OCI-LY7 (cell line): ENCODE data around the gene PGK1. TPM values are rescaled to one million over a fixed set of nuclear protein-coding genes. Genes with fewer than 3 reads are reported as not detected.
"Not testable (repeated sequence)": the region's sequence is repeated elsewhere in the genome, so short reads cannot be mapped to it uniquely, and the experiment has no call there.

Source experiments
- BruUV-seq: library from RNA; stranded (reverse); fragments of 400-500 nt; replicated peaks from 2 replicates; lab custom pipeline; 2021; lab: Mats Ljungman, UMichigan
- CTCF ChIA-PET: fragments of 300-600 bp; sonication (Branson Sonifier 250); formaldehyde crosslinking; loops from one replicate; lab custom pipeline; 2022; ENCODE audit warnings: antibody characterized with exemption; ENCODE audit not compliant: unreplicated experiment; lab: Charles Lee
- POLR2A ChIA-PET: fragments of 300-600 bp; sonication (Branson Sonifier 250); formaldehyde crosslinking; loops from one replicate; lab custom pipeline; 2022; ENCODE audit warnings: antibody characterized with exemption; lab: Charles Lee
- DNase-seq: peaks from one replicate; pipeline ENCODE4 v3.0.0-alpha.2; 2015; ENCODE audit warnings: low spot score
- H2AFZ ChIP-seq: fragments of 200-600 bp; sonication (generic), shearing (Covaris generic); 2 replicates; pipeline ENCODE4 v1.6.1; 2014; ENCODE audit warnings: mild to moderate bottlenecking, antibody characterized with exemption, low read length, moderate library complexity
- H3K27ac ChIP-seq: fragments of 200-600 bp; sonication (generic); 2 replicates; pipeline ENCODE4 v1.5.1; 2014; ENCODE audit warnings: mixed run types, low read depth, mild to moderate bottlenecking, moderate library complexity, low read length, inconsistent platforms; ENCODE audit not compliant: poor library complexity, severe bottlenecking
- H3K36me3 ChIP-seq: fragments of 200-600 bp; sonication (generic); 2 replicates; pipeline ENCODE4 v1.6.1; 2014; ENCODE audit warnings: mild to moderate bottlenecking, antibody characterized with exemption, low read length, moderate library complexity, mixed read lengths; ENCODE audit not compliant: insufficient read depth
- H3K4me1 ChIP-seq: fragments of 200-600 bp; sonication (generic); 2 replicates; pipeline ENCODE4 v1.5.1; 2014; ENCODE audit warnings: mild to moderate bottlenecking, low read length; ENCODE audit not compliant: insufficient read depth, poor library complexity, severe bottlenecking
- H3K4me2 ChIP-seq: fragments of 200-600 bp; sonication (generic); 2 replicates; pipeline ENCODE4 v1.6.1; 2014; ENCODE audit warnings: mild to moderate bottlenecking, low read length
- H3K4me3 ChIP-seq: fragments of 200-600 bp; sonication (generic); 2 replicates; pipeline ENCODE4 v1.5.1; 2014; ENCODE audit warnings: mild to moderate bottlenecking, low read depth, low read length; ENCODE audit not compliant: poor library complexity, severe bottlenecking
- H3K79me2 ChIP-seq: fragments of 200-600 bp; sonication (generic); 2 replicates; pipeline ENCODE4 v1.6.1; 2016; ENCODE audit warnings: low read depth, mild to moderate bottlenecking, low read length, moderate library complexity, mixed read lengths; ENCODE audit not compliant: insufficient read depth
- H3K9me2 ChIP-seq: fragments of 200-600 bp; sonication (generic); 2 replicates; pipeline ENCODE4 v1.6.1; 2016; ENCODE audit warnings: mild to moderate bottlenecking, low read length, mixed read lengths; ENCODE audit not compliant: insufficient read depth
- H3K9me3 ChIP-seq: fragments of 200-600 bp; sonication (generic); 2 replicates; pipeline ENCODE4 v1.6.1; 2014; ENCODE audit warnings: mild to moderate bottlenecking, mixed run types, low read length, mixed read lengths
- H4K20me1 ChIP-seq: fragments of 200-600 bp; sonication (generic); 2 replicates; pipeline ENCODE4 v1.6.1; 2014; ENCODE audit warnings: mild to moderate bottlenecking, antibody characterized with exemption, low read length, moderate library complexity, mixed read lengths; ENCODE audit not compliant: insufficient read depth
- CTCF ChIP-seq: fragments of 200-600 bp; sonication (generic); conservative IDR thresholded peaks from 2 replicates; pipeline ENCODE4 v1.5.1; 2014; ENCODE audit warnings: mild to moderate bottlenecking, antibody characterized with exemption, low read length, moderate library complexity, mixed read lengths
- EZH2phosphoT487 ChIP-seq: fragments of 200-600 bp; sonication (generic); IDR thresholded peaks from 2 replicates; pipeline ENCODE4 v1.6.1; 2018; ENCODE audit warnings: low read depth, borderline replicate concordance, mild to moderate bottlenecking, mixed run types, antibody characterized with exemption, low read length, moderate library complexity, mixed read lengths
- intact Hi-C: fragments of 100-400 bp; cut with micrococcal nuclease; formaldehyde crosslinking; loops from one replicate; pipeline ENCODE4 v1.10.0; 2022; ENCODE audit not compliant: unreplicated experiment
- total RNA-seq, 2 experiments: library from RNA; depleted of rRNA in 1 of 2; stranded (reverse); fragments of >200 nt in 1 of 2; shearing (Covaris generic) in 1 of 2; gene quantifications; 2 replicates each; pipeline ENCODE4 v1.2.3, GENCODE V29; 2014 to 2022

The PGK1 gene
- total RNA-seq, 2 experiments from 2014 or later: 164 to 433 TPM

DNA sequence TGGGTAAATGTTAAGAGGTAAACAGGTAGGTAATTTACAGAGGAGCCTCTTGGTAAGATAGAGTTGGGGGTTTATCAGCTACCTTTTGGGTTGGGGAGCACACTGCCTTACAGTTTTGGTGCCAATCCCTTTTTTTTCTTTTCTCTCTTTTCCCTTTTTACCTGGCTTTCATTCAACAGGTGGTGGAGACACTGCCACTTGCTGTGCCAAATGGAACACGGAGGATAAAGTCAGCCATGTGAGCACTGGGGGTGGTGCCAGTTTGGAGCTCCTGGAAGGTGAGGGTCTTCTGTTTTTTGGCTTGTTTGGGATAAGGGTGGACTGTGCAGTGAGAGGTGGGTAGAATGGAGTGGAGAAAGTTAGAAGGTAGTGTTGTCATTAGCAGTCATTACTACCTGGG is 21.1 kb downstream of the PGK1 start:
- Histone ChIP-seq H3K79me2 (peaks cover 9% of the 10 kb centered on the region; the same call in 1 of the 2 replicates), H3K27ac (no peak overlapping the region), H3K4me1 (no peaks in the 10 kb centered on the region), H3K9me3 (no peaks in the 10 kb centered on the region), H3K4me3 (no peak overlapping the region), H3K9me2 (no peaks in the 10 kb centered on the region), H3K4me2 (no peak overlapping the region), H4K20me1 (no peaks in the 10 kb centered on the region; the same call in none of the 2 replicates), H2AFZ (no peak overlapping the region), H3K36me3 (peaks cover 96% of the 10 kb centered on the region)
- BruUV-seq: no TSS peak
- CTCF ChIA-PET: no interaction called here
- no peak for DNase-seq
- POLR2A ChIA-PET: interaction anchor here (1.0 kb wide), 1 partner anchor 11 kb away, joined by 3 read pairs; no protein-coding TSS in a partner anchor
- TF ChIP-seq EZH2phosphoT487: no peak
- intact Hi-C loops: no loop called here

- intact Hi-C loops: not testable (repeated sequence)
- H3K36me3 ChIP-seq: peaks cover 96% of the 10 kb centered on the region
Observed at GRCh38 chrX:78125781-78126180, 21.7 kb downstream of the PGK1 start.

GRCh38 chrX:78129714-78130113 is 25.7 kb downstream of the PGK1 start:
- Histone ChIP-seq H3K4me1 (no peaks in the 10 kb centered on the region), H3K79me2 (no peaks in the 10 kb centered on the region), H4K20me1 (no peaks in the 10 kb centered on the region; the same call in 1 of the 2 replicates), H3K4me3 (no peak overlapping the region), H3K9me3 (no peaks in the 10 kb centered on the region), H3K27ac (no peak overlapping the region), H2AFZ (no peak overlapping the region), H3K4me2 (no peak overlapping the region), H3K9me2 (no peaks in the 10 kb centered on the region), H3K36me3 (peaks cover 70% of the 10 kb centered on the region)
- no TSS peak for BruUV-seq
- intact Hi-C loops: no loop called here
- POLR2A ChIA-PET: no interaction called here
- TF ChIP-seq CTCF: no peak
- no peak for TF ChIP-seq EZH2phosphoT487
- DNase-seq: no peak
- CTCF ChIA-PET: no interaction called here

More at GRCh38 chrX:78125781-78126180, 21.7 kb downstream of the PGK1 start:
- H2AFZ ChIP-seq, H3K4me1 ChIP-seq, BruUV-seq, H3K4me3 ChIP-seq, H3K27ac ChIP-seq, DNase-seq, H4K20me1 ChIP-seq, H3K4me2 ChIP-seq, H3K9me2 ChIP-seq, H3K79me2 ChIP-seq, H3K9me3 ChIP-seq, CTCF ChIA-PET: not testable (repeated sequence)
- POLR2A ChIA-PET: interaction anchor here (0.7 kb wide), 1 partner anchor 15 kb away, joined by 3 read pairs; no protein-coding TSS in a partner anchor
